ENCODE data around the gene HSPB7. TPM values are rescaled to one million over a fixed set of nuclear protein-coding genes. Genes with fewer than 3 reads are reported as not detected.

HSPB7 gene
- 10 to 100 TPM; 11.4 to 20.4 TPM for total RNA-seq

DNA sequence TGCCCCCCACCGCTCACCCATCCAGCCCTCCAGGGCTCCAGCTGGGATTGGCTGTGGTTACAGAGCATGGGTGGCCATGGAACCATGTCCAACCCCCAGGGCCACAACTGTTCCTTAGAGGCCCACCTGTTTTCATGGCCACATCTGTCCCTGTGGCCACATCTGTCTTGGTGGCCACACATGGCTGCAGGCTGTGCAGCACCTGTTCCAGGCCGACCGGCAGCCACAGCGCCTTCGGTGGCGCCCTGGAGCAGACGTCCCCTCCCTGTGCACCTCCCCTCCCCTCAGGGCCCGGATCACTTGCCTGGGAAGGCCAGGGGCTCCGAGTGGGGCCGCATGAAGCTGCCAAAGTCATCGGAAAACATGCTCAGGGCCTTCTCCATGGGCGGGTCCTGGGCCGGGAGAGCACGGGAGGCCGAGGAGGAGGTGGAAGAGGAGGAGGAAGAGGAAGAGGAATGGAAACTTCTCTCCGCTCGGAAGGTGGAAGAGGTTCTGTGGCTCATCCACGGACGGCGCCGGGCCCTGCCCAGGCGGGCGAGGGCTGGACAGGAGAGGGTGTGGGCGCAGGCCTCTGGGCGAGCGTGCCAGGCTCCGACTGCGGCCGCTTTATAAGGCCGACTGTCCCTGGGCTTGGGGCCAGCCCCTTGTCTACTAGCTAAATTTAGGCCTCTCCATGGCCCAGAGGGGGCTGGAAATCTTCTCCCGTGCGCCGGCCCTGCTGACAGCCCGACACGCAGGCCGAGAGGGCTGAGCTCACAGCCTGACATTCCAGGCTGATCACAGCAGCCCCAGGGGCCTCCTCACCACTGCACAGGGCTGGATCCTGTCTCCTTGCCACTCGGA is at the start of gene HSPB7:
Gene HSPB7 (minus strand): TSS at position 583 of the 843 bp plus-strand sequence. CDS start 80 bp downstream, at position 503.
- Histone ChIP-seq H3K4me3 (peak within 1 kb of the TSS in 1 of 2 donors; percentile 3), H3K36me3 (no peaks in the 10 kb centered on the region), H3K9me3 (no peaks in the 10 kb centered on the region), H3K27me3 (replicated peaks; ENCODE audit: insufficient read depth) (no peaks in the 10 kb centered on the region), H3K27ac (peak within 1 kb of the TSS; percentile 78 to 84), H3K4me1 (replicated peaks) (peaks cover 7% of the 10 kb centered on the region)
- intact Hi-C loops (cut with DNase I): no loop called here
- DNase-seq (ENCODE audit: low spot score): peak; percentile 36
- 28% methylated on average over 36 of the region's 37 CpGs for WGBS
- TF ChIP-seq, protein P1, sequence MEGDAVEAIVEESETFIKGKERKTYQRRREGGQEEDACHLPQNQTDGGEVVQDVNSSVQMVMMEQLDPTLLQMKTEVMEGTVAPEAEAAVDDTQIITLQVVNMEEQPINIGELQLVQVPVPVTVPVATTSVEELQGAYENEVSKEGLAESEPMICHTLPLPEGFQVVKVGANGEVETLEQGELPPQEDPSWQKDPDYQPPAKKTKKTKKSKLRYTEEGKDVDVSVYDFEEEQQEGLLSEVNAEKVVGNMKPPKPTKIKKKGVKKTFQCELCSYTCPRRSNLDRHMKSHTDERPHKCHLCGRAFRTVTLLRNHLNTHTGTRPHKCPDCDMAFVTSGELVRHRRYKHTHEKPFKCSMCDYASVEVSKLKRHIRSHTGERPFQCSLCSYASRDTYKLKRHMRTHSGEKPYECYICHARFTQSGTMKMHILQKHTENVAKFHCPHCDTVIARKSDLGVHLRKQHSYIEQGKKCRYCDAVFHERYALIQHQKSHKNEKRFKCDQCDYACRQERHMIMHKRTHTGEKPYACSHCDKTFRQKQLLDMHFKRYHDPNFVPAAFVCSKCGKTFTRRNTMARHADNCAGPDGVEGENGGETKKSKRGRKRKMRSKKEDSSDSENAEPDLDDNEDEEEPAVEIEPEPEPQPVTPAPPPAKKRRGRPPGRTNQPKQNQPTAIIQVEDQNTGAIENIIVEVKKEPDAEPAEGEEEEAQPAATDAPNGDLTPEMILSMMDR (IDR thresholded peaks at IDR 0.05): peak in 1 of 4 experiments; percentile 5
- TF ChIP-seq POLR2A (IDR thresholded peaks at IDR 0.05) (no peak), POLR2AphosphoS5 (IDR thresholded peaks at IDR 0.05) (peak; percentile 55)

- no peaks in the 10 kb centered on the region for H3K9me3 ChIP-seq
- no peak overlapping the region for H3K4me3 ChIP-seq
- no peaks in the 10 kb centered on the region for H3K36me3 ChIP-seq
- 65% methylated on average over 6 of the region's 6 CpGs for WGBS
- no peak for DNase-seq (ENCODE audit: low spot score)
- no peaks in the 10 kb centered on the region for H3K4me1 ChIP-seq (replicated peaks)
- TF ChIP-seq, protein P1 (IDR thresholded peaks at IDR 0.05): no peak
- TF ChIP-seq POLR2AphosphoS5 (IDR thresholded peaks at IDR 0.05): no peak
- TF ChIP-seq POLR2A (IDR thresholded peaks at IDR 0.05): no peak
- no peak overlapping the region for H3K27ac ChIP-seq
- intact Hi-C loops (cut with DNase I): no loop called here
- H3K27me3 ChIP-seq (replicated peaks; ENCODE audit: insufficient read depth): no peaks in the 10 kb centered on the region
Observed at GRCh38 chr1:16067127-16067768, 49.4 kb upstream of the HSPB7 start.

- H3K36me3 ChIP-seq: no peaks in the 10 kb centered on the region
- WGBS: 78% methylated on average over 4 of the region's 4 CpGs
- H3K9me3 ChIP-seq: no peaks in the 10 kb centered on the region
- no peak overlapping the region for H3K4me3 ChIP-seq
- no peak for DNase-seq (ENCODE audit: low spot score)
- intact Hi-C loops (cut with DNase I): no loop called here
- H3K4me1 ChIP-seq (replicated peaks): no peaks in the 10 kb centered on the region
- TF ChIP-seq, protein P1 (IDR thresholded peaks at IDR 0.05): no peak
- TF ChIP-seq POLR2AphosphoS5 (IDR thresholded peaks at IDR 0.05) (no peak), POLR2A (IDR thresholded peaks at IDR 0.05) (no peak)
- H3K27me3 ChIP-seq (replicated peaks; ENCODE audit: insufficient read depth): no peaks in the 10 kb centered on the region
- no peak overlapping the region for H3K27ac ChIP-seq
Observed at GRCh38 chr1:16066245-16066644, 48.4 kb upstream of the HSPB7 start.

DNA sequence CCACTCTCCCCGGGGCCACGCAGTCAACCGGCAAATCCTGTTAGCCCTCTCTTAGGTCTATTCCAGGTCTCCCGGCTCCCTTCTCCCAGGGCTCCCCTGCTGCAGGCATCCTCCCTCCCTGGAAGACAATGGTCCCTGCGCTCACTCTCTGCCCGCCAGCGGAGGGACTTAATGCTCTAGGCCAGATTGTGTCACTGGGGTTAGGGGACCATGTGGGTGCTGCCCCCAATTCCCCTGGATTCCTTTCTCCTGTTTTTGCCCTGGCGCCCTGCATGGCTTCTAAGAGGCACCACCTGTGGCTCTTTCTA is 47.4 kb upstream of the HSPB7 start:
- Histone ChIP-seq H3K27ac (no peak overlapping the region), H3K4me1 (replicated peaks) (no peaks in the 10 kb centered on the region), H3K36me3 (no peaks in the 10 kb centered on the region), H3K4me3 (no peak overlapping the region), H3K9me3 (no peaks in the 10 kb centered on the region), H3K27me3 (replicated peaks; ENCODE audit: insufficient read depth) (no peaks in the 10 kb centered on the region)
- 70% methylated on average over 8 of the region's 8 CpGs for WGBS
- TF ChIP-seq, protein P1 (IDR thresholded peaks at IDR 0.05): no peak
- TF ChIP-seq POLR2A (IDR thresholded peaks at IDR 0.05): no peak
- no peak for TF ChIP-seq POLR2AphosphoS5 (IDR thresholded peaks at IDR 0.05)
- intact Hi-C loops (cut with DNase I): no loop called here
- DNase-seq (ENCODE audit: low spot score): no peak

Measured in prostate gland (tissue), 2 donors.